Measurements from ENCODE around the gene TRDMT1. TPM values are rescaled to one million over a fixed set of nuclear protein-coding genes. Genes with fewer than 3 reads are reported as not detected.

TRDMT1 gene
- total RNA-seq, 1 experiment from 2014 or later, result 20.2 TPM

DNA sequence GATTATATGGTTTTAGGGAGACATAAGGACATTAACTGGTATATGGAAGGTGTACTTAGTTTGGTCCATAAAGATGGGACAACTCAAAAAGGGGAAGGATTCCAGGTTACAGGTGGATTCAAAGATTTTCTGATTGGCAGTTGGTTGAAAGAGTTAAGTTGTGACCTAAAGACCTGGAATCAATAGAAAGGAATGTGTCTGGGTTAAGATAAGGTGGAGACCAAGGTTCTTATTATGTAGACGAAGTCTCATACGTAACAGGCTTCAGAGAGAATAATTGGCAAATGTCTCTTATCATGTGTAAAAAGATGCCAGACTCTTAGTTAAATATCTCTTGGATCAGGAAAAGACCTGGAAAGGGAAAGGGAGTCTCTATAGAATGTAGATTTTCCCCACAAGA lies 1.0 kb upstream of the TRDMT1 start:
- no peaks in the 10 kb centered on the region for H3K27me3 ChIP-seq (ENCODE audit: insufficient read depth, low read length)
- H3K27me3 Mint-ChIP-seq (ENCODE audit: low read depth), result no peaks in the 10 kb centered on the region
- H3K23me2 ChIP-seq (ENCODE audit: insufficient read length, low read depth, low read length, poor library complexity, severe bottlenecking), result peaks cover 10% of the 10 kb centered on the region
- H2BK15ac ChIP-seq (ENCODE audit: low read depth, low read length), result no peak overlapping the region
- H2BK20ac ChIP-seq (ENCODE audit: low read depth, low read length, poor library complexity, severe bottlenecking), result peak overlapping the region; percentile 90
- peaks cover 52% of the 10 kb centered on the region in 2 experiments for H3K4me1 Mint-ChIP-seq
- DNase-seq, result no peak
- peak overlapping the region; percentile 56 for H3K18ac ChIP-seq (ENCODE audit: insufficient read length, low read depth, low read length)
- peak overlapping the region; percentile 61 for H2BK120ac ChIP-seq (ENCODE audit: low read depth, low read length, poor library complexity, severe bottlenecking)
- H4K91ac ChIP-seq (ENCODE audit: insufficient read length, low read depth, low read length), result no peak overlapping the region
- no peaks in the 10 kb centered on the region; the same call in 1 of the 2 replicates for H3K4me1 ChIP-seq (ENCODE audit: insufficient read depth, low read length)
- H3K9me3 ChIP-seq (ENCODE audit: control insufficient read depth, low read depth, low read length), result no peaks in the 10 kb centered on the region
- H4K8ac ChIP-seq (replicated peaks; ENCODE audit: insufficient read length, low read depth, low read length), result no peak overlapping the region
- no peak overlapping the region for H3K9ac ChIP-seq (ENCODE audit: extremely low read depth, insufficient read length, low read length)
- H3K14ac ChIP-seq (ENCODE audit: insufficient read depth, low read length), result no peak overlapping the region
- H2AFZ ChIP-seq (ENCODE audit: low read length), result peak overlapping the region; percentile 71
- no peaks in the 10 kb centered on the region for H3K9me3 Mint-ChIP-seq
- H2AK5ac ChIP-seq (ENCODE audit: insufficient read length, low read length), result no peak overlapping the region
- H3K36me3 Mint-ChIP-seq (ENCODE audit: insufficient read depth in 1 of 3, low read depth in 3 of 3), result no peaks in the 10 kb centered on the region
- WGBS (ENCODE audit: extremely low coverage, insufficient read length, low lambda C conversion rate), result no CpG with 5 or more reads among the region's 2 CpGs
- peak overlapping the region in 2 of 3 experiments; percentile 88 to 96; a peak in 3 of 7 replicates for H3K27ac Mint-ChIP-seq
- H3K79me1 ChIP-seq (ENCODE audit: insufficient read depth, low read depth, low read length, poor library complexity, severe bottlenecking), result no peaks in the 10 kb centered on the region
- no peak overlapping the region for H3K4ac ChIP-seq (ENCODE audit: low read depth, low read length)
- TF ChIP-seq, protein P1, sequence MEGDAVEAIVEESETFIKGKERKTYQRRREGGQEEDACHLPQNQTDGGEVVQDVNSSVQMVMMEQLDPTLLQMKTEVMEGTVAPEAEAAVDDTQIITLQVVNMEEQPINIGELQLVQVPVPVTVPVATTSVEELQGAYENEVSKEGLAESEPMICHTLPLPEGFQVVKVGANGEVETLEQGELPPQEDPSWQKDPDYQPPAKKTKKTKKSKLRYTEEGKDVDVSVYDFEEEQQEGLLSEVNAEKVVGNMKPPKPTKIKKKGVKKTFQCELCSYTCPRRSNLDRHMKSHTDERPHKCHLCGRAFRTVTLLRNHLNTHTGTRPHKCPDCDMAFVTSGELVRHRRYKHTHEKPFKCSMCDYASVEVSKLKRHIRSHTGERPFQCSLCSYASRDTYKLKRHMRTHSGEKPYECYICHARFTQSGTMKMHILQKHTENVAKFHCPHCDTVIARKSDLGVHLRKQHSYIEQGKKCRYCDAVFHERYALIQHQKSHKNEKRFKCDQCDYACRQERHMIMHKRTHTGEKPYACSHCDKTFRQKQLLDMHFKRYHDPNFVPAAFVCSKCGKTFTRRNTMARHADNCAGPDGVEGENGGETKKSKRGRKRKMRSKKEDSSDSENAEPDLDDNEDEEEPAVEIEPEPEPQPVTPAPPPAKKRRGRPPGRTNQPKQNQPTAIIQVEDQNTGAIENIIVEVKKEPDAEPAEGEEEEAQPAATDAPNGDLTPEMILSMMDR (conservative IDR thresholded peaks at IDR 0.05), result no peak
- no peak overlapping the region for H2BK5ac ChIP-seq (ENCODE audit: insufficient read length, low read length)
- H3K79me2 ChIP-seq (ENCODE audit: insufficient read depth, low read length), result no peaks in the 10 kb centered on the region
- H3T11ph ChIP-seq (ENCODE audit: low read length), result peak overlapping the region; percentile 92
- no peak overlapping the region for H3K56ac ChIP-seq (ENCODE audit: insufficient read length, low read depth, low read length)
- peak overlapping the region; percentile 87 for H4K5ac ChIP-seq (ENCODE audit: insufficient read length, low read depth, low read length)
- peak overlapping the region; percentile 92 for H2BK12ac ChIP-seq (ENCODE audit: insufficient read length, low read depth, low read length)
- no peak overlapping the region for H3K23ac ChIP-seq (ENCODE audit: insufficient read length, low read depth, low read length)
- H3K4me2 ChIP-seq (ENCODE audit: insufficient read depth, insufficient read length, low read length), result no peak overlapping the region
- no peaks in the 10 kb centered on the region for H4K20me1 ChIP-seq (ENCODE audit: control insufficient read depth, insufficient read depth, insufficient read length)
- H3K27ac ChIP-seq (ENCODE audit: insufficient read length, low read depth, low read length), result peak overlapping the region; percentile 44
- no peak overlapping the region for H3K4me3 Mint-ChIP-seq

All from H9 (cell line).